ENCODE data around the gene KDM6B. TPM values are rescaled to one million over a fixed set of nuclear protein-coding genes. Genes with fewer than 3 reads are reported as not detected.

The KDM6B gene
- total RNA-seq, 2 donors from 2014 or later, result 7.5 to 20.1 TPM

- DNase-seq, result peak in 1 of 4 donors; percentile 23
- no peak overlapping the region for H3K4me3 ChIP-seq
These were observed 16.9 kb downstream of the KDM6B start for GRCh38 chr17:7850701-7851437.

GRCh38 chr17:7851438-7852261, 17.6 kb downstream of the KDM6B start:
- DNase-seq (peak; percentile 95 to 97 (median 96)), ATAC-seq (peak; percentile 94)
- peak overlapping the region in 2 of 4 donors; percentile 60 to 65 for H3K27ac ChIP-seq
- H3K4me1 ChIP-seq, result peaks cover 31% of the 10 kb centered on the region
- 10 to 17% methylated on average over 28 to 59 of the region's 60 CpGs for WGBS, 2 donors
- no peaks in the 10 kb centered on the region for H3K27me3 ChIP-seq
- intact Hi-C loops (cut with DNase I), result no loop called here
- H3K36me3 ChIP-seq (replicated peaks in 1 of 2; ENCODE audit: insufficient read depth in 1 of 2, low read depth in 2 of 2), result peaks cover 0 to 9% of the 10 kb centered on the region in 2 donors
- H3K4me3 ChIP-seq, result no peak overlapping the region
- H3K9me3 ChIP-seq, result no peaks in the 10 kb centered on the region
- TF ChIP-seq POLR2A (IDR thresholded peaks at IDR 0.05), result peak in 2 of 3 donors; percentile 27 to 48
- peak; percentile 85 to 100 (median 99) for TF ChIP-seq CTCF (IDR thresholded peaks at IDR 0.05)

More at GRCh38 chr17:7850701-7851437, 16.9 kb downstream of the KDM6B start:
- no peak for ATAC-seq
- TF ChIP-seq POLR2A (IDR thresholded peaks at IDR 0.05) (no peak), CTCF (IDR thresholded peaks at IDR 0.05) (no peak)
- 74 to 85% methylated on average over 9 to 17 of the region's 17 CpGs for WGBS, 2 donors
- Histone ChIP-seq H3K27ac (peak overlapping the region in 2 of 4 donors; percentile 60 to 65), H3K4me1 (peaks cover 24% of the 10 kb centered on the region), H3K9me3 (no peaks in the 10 kb centered on the region), H3K27me3 (no peaks in the 10 kb centered on the region), H3K36me3 (replicated peaks in 1 of 2; ENCODE audit: insufficient read depth in 1 of 2, low read depth in 2 of 2) (peaks cover 0 to 15% of the 10 kb centered on the region in 2 donors)
- intact Hi-C loops (cut with DNase I), result no loop called here

GRCh38 chr17:7852262-7852670, 18.2 kb downstream of the KDM6B start:
- H3K36me3 ChIP-seq (replicated peaks in 1 of 2; ENCODE audit: insufficient read depth in 1 of 2, low read depth in 2 of 2), result peaks cover 0 to 4% of the 10 kb centered on the region in 2 donors
- WGBS, 2 donors, result 56 to 57% methylated on average over 19 to 20 of the region's 20 CpGs

More at GRCh38 chr17:7852262-7852670, 18.2 kb downstream of the KDM6B start:
- H3K27me3 ChIP-seq, result no peaks in the 10 kb centered on the region
- peaks cover 34% of the 10 kb centered on the region for H3K4me1 ChIP-seq
- H3K27ac ChIP-seq, result peak overlapping the region in 1 of 4 donors; percentile 60
- intact Hi-C loops (cut with DNase I), result no loop called here
- no peak for TF ChIP-seq POLR2A (IDR thresholded peaks at IDR 0.05)
- TF ChIP-seq CTCF (IDR thresholded peaks at IDR 0.05), result no peak
- peak in 1 of 4 donors; percentile 28 for DNase-seq
- H3K9me3 ChIP-seq, result no peaks in the 10 kb centered on the region
- H3K4me3 ChIP-seq, result no peak overlapping the region
- no peak for ATAC-seq
